Measurements from ENCODE around the gene GTPBP8.
A peak's percentile ranks its signal among the peaks of the same experiment; 100 is the strongest.

Gene GTPBP8

DNA sequence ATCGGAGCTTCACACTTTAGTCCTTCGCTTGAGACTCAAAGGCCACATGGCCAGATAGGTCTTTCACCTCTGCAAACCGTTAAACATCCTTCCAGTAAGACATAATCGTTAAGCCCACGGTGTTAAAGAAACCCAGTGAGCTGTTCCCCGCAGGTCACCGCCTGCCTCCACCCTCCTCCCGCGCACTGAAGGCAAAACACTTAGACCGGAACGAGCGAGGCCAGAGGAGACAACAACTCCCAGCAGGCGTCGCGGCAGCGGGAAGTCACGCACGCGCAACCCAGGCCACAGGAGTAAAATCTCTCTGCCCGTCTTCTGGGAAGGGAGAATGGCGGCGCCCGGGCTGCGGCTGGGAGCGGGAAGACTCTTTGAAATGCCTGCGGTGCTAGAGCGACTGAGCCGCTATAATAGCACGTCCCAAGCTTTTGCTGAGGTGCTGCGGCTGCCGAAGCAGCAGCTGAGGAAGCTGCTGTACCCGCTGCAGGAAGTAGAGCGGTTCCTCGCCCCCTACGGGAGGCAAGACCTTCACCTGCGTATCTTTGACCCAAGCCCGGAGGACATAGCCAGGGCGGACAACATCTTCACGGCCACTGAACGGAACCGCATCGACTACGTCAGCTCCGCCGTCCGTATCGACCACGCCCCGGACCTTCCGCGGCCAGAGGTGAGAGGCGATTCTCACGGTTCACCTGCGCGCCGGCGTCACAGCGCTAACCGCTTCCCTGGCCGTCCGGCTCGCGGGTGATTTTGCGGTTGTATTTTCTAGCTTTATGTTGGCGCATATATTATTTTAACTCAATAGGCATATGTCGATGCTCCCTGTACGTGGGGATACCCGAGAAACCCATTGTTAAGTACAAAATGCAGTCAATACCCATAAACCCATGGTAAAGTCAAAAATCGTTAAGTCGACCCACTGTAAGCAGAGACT is at the start of gene GTPBP8:
GTPBP8 (plus strand) TSS at position 313 of the 931 bp plus-strand sequence; CDS start at position 329, 16 bp downstream.
- peak; percentile 82 for DNase-seq

- DNase-seq: no peak
These were observed 42.4 kb upstream of the GTPBP8 start for GRCh38 chr3:112948346-112948838.

DNA sequence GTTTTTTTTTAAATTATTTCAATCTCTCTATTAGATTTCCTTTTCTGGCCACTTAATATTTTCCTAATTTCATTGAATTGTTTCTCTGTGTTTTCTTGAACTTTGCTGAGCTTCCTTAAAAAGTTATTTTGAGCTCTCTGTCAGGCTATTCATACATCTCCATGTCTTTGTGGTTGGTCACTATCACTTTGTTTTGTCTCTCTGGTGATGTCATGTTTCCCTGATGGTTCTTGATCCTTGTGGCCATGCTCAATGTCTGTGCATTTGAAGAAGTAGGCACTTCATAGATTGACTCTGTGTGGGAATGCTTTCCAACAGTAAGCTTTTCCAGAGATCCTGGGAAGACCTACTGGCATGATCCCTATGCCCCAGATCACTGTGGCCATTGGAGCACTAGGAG is 34.4 kb upstream of the GTPBP8 start:
- DNase-seq: no peak

DNA sequence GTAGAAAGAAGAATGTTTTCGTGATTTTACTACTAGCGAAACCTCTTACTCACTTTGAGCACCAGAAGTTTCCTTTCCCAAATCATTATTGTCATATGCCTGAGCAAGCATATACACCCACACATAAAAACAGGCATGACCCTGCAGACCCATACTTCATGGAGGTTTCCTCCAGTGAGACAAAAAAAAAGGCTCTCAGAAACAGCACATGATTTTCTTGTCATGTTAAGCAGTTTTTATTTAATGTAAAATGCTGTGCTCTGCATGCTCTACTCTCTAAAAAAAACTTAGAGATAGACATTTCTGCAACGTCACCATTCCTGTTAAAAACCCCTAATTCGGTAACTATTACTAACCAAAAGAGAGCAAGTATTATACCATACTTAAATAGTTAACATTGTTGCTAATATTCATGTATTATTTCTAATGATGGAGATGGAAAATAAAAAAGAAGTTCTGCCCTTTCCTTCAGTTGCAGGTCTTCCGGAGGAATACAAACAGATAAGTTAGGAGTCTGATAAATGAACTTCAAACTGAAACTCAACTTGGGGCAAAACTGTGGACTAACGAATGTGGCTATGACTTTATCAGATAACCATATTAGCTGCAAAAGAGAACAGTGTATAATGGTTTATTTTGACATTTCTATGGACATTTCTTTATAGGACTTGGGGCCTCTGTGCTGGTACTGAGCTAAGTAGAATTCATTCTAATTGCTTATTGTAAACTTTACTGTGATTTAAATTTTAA is 31.8 kb upstream of the GTPBP8 start:
- DNase-seq: no peak

GRCh38 chr3:112963683-112964082 is 27.1 kb upstream of the GTPBP8 start:
- no peak for DNase-seq

- DNase-seq: no peak
These were observed 25.1 kb upstream of the GTPBP8 start for GRCh38 chr3:112965656-112966055.

DNA sequence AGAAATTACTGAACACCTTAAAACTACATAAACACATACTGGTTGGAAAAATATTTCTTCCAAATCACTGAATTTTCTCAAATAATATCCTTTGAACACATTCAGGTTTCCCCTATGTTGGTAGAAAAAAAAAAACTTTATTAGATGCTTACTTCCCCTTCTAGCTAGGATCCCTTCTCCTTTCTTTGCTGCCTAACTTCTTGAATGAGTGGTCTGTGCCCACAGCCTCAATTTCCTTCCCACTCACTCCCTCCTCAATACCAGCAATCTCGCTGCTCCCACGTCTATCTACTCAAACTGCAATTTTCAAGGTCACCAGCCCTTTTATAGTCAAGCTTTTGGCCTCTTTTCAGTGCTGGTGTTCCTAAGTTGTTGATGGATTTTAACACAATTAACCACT is 24.2 kb upstream of the GTPBP8 start:
- no peak for DNase-seq

DNA sequence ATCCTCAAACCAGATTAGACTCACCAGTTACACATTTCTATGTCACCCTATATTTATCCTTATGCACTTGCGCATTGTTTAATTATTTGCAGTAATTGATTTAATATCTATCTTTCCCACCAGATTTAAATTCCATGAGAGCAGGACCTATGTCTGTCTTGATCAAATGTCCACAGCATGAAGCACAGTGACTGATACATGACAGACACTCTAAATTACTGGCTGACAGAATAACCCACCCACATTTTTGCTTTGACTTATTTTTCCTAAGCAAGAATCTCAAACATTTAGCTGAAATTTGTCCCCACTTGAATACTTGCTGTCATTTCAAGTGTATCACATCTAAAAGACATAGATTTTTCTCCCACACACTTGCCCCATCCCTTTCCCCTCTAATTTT is 23.4 kb upstream of the GTPBP8 start:
- DNase-seq: no peak

GRCh38 chr3:112967828-112968227 is 23.0 kb upstream of the GTPBP8 start:
- no peak for DNase-seq

DNA sequence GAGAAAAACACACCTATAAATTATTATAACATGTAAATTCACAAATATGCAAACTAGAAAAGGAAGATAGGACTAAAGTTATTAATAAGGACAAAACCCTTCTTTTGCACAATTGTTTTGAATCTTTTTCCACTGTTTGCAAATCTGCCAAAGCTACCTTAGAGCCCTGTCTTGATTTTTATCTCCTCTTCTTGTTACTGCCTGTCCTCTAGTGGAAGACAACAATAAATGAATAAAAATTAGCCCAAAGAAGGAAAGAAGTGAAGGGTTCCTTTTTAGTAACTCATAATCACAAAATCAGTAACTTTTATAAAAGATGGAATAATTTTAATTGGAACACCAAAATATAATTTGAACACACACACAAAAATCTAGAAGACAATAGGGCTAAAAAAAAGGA is 18.6 kb upstream of the GTPBP8 start:
- DNase-seq: no peak

DNA sequence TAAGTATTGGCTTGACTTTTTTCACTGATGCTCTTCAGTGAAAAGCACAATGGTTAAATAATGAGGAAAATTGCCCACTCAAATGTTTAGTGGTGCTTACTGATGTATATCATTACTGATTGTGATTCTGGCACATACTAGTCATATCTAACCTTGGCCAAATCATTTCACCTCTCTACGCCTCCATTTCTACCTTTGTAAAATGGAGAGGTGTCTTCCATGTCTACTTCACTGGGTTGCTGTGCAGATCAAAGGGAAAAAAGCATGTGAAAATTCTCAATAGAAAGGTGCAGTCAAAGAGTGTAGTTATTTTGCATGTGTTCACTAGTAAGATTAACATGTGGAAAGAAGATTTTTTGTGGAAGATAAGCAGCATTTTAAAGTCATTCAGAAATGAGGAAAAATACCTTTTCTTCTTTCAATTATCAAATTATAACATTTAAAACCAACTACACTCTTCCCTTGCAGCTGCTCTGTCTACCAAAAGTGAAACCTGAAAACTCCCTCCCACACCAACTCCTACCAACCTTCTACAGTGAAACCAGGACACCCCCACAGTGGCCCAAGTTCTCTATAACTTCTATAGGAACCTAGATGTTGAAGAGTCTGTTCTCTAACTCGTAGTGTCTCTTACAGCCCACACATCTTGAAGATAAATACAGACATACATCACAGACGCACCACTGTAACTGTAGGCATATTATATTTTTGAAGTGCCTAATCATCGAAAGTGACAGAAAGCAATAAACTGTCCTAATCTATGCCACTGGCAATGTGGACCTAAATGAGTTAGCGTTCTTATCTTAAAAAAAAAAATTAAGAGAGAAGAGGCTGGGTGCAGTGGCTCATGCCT is 17.2 kb upstream of the GTPBP8 start:
- no peak for DNase-seq

DNA sequence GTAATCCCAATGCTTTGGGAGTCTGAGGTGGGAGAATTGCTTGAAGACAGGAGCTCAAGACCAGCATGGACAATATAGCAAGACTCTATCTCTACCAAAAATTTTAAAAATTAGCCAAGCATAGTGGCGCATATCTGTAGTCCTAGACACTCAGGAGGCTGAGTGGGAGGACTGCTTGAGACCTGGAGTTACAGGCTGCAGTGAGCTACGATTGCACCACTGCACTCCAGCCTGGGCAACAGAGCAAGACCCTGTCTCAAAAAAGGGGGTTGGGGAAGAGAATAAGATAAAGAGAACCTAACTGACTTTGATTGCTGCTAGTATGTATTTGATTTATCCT is 16.6 kb upstream of the GTPBP8 start:
- DNase-seq: no peak

DNA sequence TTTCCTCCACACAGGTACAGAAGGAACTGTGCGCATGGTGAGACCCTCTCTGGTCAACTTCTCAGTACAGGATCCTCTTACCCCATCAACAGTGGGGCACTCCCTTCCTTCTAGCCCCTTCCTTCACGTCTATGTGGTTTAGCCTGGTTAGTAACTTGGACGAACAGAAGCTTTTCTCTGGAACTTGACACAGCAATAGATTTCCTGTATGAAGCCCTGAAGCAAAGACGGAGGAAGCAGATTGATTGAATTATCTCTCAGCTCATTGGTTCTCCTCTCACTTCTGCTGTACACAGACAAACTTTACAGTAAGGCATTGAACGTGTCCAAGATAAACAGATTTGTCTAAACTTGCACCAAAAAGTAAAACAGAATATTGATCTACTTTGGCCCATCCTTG is 15.9 kb upstream of the GTPBP8 start, which contains the start of gene CD200R1:
CD200R1 (minus strand) TSS at position 210 of the 400 bp plus-strand sequence. CDS start 246 bp downstream, outside the sequence.
- no peak for DNase-seq

GRCh38 chr3:112976001-112976400 is 14.8 kb upstream of the GTPBP8 start:
- no peak for DNase-seq

DNA sequence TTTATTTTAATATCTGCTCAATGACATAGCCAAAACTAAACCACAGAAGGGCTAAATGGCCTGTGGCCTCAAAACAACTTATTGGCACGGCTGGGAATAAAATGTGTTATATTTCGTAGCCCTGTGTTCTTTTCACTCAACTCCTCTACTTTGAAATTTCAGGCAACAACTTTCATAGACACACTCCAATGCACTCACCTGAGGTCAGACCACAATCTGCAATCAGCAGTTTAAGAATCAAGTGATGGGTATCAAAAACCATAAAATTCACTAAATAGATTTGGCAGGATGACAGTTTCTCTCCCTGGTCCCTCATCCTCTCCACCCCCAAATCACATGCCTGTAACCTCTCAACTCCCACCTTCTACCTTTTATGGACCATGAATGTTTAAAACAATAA is 13.8 kb upstream of the GTPBP8 start:
- DNase-seq: no peak

GRCh38 chr3:112979244-112979832 is 11.4 kb upstream of the GTPBP8 start:
- no peak for DNase-seq

DNA sequence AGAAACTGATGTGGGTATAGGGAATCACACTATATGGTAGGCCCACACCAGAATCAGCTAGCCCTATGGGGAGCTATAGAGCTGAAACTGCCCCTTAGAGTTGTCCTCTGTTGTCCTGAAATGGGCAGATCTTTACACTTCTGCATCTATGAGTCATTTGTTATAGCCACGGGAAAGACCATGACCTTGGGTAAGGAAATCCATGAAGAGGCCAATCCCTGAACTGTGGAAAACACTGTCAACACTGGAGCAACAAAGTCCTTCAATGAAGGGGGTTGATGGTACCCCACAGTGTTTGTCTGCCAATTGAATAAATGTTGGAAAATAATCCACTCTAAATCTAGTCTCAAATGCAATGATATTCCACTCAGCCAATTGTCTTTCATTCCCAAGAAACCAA is 10.7 kb upstream of the GTPBP8 start:
- DNase-seq: no peak

DNA sequence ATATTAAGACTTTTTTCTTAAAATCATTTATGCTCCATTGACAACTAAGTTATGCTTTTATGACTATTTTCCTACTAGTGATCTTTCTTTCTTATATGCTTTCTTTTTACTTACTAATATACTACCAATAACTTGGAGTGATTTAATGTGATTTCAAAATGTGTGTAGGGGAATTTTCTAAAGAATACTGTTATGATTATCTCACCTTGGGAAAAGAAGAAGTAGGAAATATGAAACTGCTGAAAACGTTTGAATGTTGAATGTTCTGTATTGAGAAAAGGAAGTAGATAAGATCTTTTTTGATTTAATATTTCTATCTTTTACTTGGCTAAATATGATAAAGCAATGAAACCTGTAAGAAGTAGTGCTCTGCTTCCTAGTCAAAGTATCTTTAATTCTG is 8.1 kb upstream of the GTPBP8 start:
- DNase-seq: no peak

GRCh38 chr3:112984485-112984884 is 6.3 kb upstream of the GTPBP8 start:
- no peak for DNase-seq

DNA sequence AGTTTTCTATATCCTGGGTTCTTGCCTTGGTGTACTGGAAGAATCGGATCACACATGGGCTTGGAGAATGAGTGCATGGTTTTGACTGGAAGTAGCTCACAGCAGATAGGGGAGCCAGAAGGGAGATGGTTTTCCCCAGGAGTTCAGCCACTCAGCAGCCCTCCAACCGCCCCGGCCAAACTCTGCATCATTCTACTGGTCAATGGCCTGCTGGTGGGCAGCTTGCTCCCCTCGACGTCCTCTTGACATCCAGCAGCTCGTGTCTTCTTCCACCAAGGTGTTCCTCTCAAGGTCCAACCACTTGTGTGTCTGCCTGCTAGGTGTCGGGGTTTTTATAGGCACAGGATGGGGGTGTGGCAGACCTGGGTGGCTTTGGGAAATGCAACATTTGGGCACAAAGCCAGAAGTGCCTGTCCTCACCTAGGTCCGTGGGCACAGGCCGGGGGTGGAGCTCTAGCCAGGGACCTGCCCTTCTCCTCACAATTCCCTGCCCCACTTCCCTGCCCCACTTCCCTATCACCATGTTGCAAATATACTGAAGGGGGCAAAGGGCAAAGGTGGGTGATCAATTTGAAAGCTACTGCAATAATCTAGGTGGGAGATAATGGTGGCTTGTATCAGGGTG is 3.0 kb upstream of the GTPBP8 start:
- no peak for DNase-seq

- DNase-seq: no peak
These were observed 5.0 kb downstream of the GTPBP8 start for GRCh38 chr3:112995800-112996199.

GRCh38 chr3:113000691-113001090 is 9.9 kb downstream of the GTPBP8 start:
- DNase-seq: no peak
